GM18861 (cell line): ENCODE results near the gene GOLPH3L.
"Not testable (repeated sequence)": the region's sequence is repeated elsewhere in the genome, so short reads cannot be mapped to it uniquely, and the experiment has no call there.

Experiments
- ATAC-seq: cut with Tn5 transposase; IDR thresholded peaks from one replicate; pipeline ENCODE4 v1.9.1; 2021; ENCODE audit not compliant: unreplicated experiment

GOLPH3L gene

DNA sequence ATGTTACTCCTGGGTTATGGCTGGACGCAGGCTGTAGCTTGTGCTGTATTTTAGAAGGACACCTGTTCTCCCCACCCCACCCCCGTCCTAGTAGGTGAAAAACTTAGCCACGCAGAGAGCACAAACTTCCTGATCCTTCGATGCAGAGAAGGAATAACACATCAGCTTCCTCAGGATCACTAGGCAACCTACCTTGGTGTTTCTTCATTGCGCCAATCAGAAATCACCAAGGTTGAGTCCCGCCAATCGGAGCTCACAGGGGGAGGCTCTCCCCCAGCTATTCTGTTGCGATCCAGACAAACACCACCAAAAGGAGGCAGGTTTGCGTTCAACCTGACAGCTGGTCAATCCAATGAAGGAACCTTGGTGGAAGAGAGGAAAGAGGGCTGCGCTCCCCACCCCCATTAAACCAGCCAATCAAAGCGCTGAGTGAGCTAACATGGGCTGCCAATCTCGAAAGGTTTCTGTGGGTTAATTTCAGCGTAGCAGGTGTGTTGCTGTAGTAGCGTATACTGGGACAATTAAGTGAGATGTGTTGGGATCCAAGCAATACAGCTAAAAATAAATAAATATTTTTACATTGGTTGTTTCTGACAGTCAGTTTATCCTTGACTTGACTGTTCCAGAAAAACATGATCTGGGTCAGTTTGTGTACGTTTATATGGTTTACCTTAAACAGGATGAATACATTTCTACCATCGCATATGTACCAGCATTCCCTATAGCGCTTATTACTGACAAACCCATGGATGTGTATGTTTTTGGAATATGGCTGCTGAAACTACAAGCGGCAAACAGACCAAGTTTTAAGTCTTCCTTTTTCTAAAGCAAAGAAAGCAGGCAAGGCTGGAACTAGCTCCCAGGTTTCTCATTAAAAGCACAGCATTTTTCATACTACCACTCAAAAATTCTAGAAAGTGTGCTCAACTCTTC lies at the start of gene GOLPH3L:
GOLPH3L (minus strand) TSS at position 160 of the 933 bp plus-strand sequence. CDS start 2,316 bp downstream, outside the sequence.
- ATAC-seq = peak; percentile 96

DNA sequence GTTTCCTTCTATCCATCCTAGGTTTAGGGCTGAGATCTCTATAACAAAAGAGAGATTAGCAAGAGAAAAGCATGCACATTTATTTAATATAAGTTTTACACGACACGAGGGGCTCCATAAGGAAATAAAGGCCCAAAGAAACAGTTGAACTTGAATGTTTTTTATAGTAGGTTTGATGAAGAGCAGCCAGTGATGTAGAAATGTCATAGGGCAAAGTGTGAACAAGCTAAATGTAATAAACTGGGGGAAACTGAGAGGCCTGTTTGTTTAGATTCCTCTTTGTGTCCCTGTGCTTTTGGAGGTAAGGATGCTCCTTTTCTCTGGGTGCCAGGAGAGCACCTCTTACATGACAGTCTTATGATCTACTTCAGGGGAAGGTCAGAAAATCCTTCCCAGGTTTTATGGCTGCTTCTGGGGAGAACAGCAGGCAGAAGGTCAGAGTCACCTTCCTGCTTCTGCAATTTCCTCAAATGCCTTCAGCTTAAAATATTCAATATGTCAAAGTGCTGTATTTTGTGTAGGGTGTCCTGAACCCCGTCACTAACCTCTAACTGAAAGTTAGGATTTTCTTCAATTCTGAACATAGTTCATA lies 33.3 kb upstream of the GOLPH3L start:
- ATAC-seq = no peak

DNA sequence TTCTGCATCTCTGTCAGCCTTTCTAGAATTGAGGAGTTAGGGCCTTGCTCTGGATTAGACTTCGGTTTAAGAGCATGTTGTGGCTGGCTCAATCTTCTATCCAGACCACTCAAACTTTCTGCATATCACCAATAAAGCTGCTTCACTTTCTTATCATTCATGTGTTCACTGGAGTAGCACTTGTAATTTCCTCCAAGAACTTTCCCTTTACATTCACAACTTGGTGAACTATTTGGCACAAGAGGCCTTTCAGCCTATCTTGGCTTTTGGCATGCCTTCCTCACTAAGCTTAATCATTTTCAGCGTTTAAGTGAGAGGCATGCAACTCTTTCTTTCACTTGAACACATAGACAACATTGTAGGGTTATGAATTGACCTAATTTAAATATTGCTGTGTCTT lies 27.4 kb upstream of the GOLPH3L start:
- ATAC-seq = no peak

DNA sequence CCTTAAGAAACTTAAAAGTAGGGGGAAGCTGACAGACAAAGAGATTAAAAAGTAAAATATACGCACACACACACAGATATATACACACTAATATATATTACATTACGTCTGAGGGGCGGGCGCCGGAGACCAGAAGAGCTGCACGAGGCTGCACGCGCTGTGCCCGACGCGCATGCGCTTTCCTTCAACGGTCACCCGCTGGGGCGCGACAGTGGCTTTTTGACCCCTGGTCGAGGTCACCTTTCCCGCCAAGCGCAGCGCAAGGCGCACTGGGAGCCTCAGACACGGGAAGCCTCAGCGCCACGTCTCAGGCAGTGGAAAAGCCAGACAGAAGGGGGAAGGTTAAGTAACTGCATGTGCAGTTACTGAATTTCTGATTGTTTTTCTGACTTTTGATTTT lies 23.7 kb upstream of the GOLPH3L start, which contains the start of gene HORMAD1:
HORMAD1 (minus strand) TSS at position 193 of the 400 bp plus-strand sequence. CDS start 1,390 bp downstream, outside the sequence.
- no peak for ATAC-seq

DNA sequence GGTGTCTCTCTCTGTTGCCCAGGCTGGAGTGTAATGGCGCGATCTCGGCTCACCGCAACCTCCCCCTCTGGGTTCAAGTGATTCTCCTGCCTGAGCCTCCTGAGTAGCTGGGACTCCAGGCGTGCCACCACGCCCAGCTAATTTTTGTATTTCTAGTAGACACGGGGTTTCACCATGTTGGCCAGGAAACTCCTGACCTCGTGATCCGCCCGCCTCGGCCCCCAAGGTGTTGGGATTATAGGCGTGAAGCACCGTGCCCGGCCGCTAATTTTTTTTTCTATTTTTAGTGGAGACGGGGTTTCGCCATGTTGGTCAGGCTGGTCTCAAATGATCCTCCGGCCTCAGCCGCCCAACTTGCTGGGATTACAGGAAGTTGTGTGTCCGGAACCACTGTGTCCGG lies 23.1 kb upstream of the GOLPH3L start:
- no peak for ATAC-seq

DNA sequence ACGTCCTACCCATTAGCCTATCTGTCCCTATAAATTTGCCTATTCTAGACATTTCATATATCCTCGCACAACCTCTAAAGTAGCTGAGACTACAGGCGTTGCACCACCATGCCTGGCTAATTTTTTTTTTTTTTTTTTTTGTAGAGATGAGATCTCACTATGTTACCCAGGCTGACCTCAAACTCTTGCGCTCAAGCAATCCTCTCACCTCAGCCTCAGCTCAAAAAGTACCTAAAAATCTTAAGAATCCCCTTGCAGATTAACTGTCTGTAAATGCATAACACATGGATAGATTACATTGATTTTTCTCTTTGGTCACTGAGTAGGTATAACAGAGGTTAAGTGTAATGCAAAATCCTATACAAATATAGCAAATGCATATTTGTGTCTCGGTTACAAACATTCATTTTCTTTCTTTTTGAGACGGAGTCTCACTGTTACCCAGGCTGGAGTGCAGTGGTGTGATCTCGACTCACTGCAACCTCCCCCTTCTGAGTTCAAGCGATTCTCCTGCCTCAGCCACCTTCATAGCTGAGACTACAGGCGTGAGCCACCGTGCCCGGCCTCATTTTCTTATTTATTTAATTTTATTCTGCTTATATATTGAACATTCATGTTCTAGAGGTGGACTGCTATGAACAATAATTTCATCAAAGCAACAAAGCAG lies 21.4 kb upstream of the GOLPH3L start:
- no peak for ATAC-seq

DNA sequence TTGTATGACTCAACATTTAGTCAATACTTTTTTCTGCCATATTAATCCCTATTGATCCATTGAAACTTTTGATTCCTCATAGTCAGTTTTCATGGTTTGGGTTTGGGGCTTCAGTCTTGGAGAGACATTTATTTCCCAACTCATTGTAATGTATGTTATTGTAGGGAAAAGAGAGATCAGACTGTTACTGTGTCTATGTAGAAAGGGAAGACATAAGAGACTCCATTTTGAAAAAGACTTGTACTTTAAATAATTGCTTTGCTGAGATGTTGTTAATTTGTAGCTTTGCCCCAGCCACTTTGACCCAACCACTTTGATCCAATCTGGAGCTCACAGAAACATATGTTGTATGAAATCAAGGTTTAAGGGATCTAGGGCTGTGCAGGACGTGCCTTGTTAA lies 12.1 kb upstream of the GOLPH3L start:
- ATAC-seq = not testable (repeated sequence)

DNA sequence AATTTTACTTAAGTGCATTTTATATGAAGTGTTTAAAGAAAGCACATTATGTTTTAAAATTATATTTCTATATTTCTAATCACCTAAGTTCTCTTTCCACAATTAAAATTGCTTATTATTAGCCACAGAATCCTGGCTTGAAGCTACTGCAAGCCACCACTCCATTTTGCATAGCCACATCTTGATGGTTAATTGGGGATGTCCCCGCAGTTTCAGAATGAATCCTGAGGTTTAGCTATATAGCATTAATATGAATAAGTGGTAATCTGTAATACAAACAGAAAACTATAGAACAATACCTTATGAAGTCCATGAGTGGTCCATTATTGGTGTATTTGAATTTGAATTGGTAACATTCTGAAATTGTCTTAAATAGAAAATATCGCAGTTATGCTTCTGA lies 11.6 kb upstream of the GOLPH3L start:
- peak; percentile 75 for ATAC-seq

DNA sequence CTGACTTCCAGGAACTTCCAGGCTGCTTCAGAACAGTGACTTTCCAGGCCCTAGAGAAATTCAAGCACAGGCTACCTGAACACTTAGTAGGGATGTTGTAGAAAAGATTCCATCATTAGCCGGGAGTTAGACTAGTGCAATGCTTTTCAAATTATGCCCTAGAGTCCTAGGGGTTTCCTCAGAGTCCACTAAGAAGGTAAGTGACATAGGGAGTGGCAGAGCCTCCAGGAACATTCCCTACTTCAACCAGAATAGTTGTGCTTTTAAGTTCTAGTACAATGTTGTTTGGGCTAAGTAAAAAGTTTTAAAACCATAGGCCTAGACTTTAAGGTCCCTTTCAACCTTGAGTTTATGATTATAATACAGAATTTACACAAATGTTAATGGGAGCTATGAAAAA lies 9.1 kb upstream of the GOLPH3L start:
- ATAC-seq = no peak

DNA sequence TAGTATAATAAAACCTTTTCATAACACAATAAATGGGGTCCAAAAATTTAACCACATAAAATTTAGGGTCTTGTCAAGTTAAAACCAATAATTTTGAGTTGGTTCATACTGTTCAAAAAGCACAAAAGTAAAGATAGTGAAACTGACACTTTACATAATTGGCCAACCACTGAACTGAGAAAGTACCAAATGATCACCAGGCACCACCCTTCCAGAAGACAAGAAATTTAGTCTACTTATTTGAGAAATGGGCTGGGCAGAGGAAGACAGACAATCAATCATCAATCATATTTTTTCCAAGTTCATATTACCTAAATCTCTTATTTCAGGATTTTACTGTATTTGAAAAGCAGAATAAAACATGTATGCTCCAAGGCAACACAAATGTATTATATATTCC lies 6.5 kb upstream of the GOLPH3L start:
- no peak for ATAC-seq

DNA sequence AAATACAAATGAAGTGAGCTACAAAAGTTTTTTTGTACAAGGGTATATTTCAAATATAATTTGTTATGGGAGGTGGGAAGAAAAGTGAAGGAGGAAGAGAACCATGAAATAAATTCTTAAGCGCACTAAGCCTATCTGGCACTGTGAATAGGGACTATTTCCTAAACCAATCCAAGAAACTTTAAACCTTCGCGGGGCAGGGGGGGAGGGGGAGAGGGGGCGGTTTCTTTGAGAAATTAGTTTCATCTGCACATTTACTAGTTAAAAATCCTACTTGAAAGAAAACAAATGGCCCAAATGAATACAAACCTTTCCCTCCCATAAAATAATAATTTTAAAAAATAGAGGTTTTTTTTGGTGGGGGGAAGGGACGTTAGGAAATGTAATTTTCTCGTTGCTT lies 364 bp downstream of the GOLPH3L start:
- no peak for ATAC-seq

DNA sequence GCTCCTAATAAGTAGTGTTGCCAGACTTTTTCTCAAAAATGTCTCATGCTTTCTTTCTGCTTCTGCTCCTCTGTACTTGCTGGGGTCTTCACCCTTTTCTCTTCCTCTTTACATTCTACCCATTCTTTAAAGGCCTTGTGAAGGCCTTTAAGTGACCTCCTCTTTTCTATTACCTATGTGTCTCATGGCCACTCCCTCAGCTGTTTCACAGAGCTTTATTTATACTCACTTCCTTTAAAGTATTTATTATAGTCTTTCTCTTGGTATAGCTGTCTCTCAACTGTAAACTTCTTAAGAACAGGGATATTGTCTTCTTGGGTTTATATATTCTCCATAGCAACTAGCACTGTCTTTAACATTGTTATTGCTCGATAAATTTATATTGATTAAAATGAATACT lies 792 bp downstream of the GOLPH3L start:
- no peak for ATAC-seq

DNA sequence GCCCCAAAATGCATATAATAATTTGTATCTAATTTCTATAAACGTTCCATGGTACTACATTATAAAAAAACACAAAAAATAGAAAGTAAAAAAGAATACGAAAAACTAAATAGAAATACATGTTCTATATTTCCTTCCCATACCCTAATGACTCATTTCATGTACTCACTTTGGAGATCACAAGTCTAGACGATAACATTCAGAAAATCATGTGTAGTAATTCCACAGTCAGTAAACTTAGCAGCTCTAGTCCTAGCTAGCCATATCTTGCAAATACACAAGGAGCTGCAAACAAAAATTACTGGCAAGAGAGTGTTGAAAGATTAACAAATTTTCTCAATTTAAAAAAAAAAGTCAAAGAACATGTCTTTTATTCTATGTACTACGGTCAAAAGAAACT lies 1.4 kb downstream of the GOLPH3L start:
- ATAC-seq = no peak

DNA sequence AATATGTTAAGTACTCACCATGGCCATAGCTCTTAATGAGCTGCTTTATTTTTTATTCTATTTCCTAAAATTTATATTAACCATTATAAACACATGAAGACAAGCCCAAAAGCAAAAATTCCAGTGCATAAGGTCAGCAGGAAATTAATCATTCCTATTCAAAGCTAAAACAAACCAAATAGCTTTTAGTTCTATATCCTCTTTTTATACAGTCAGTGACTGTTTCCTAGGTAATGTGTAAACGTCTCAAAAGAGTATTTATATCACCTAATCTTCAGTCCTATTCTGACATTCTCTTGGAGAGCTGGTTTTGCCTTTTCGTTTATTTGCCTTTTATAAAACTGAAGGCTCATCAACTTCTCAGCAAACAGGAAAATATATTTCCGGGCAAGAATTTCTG lies 4.2 kb downstream of the GOLPH3L start:
- no peak for ATAC-seq

DNA sequence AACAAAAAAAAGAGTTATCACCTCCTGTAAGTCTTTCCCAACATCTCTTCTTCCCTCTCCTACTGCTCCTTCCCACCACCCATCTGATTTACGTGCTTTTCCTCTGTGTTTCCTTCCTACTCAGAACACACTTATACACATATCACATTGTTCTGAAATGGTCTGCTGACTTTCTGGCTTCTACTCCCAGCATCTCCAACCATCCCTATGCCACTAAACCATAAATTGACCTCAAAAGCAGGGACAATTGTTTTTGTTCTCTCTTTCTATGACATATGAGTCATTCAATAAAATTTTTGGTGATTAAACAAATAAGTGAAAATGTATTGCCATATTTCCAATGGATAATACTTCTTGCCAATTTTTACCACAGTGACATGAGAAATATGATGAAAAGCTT lies 8.2 kb downstream of the GOLPH3L start:
- ATAC-seq = no peak

DNA sequence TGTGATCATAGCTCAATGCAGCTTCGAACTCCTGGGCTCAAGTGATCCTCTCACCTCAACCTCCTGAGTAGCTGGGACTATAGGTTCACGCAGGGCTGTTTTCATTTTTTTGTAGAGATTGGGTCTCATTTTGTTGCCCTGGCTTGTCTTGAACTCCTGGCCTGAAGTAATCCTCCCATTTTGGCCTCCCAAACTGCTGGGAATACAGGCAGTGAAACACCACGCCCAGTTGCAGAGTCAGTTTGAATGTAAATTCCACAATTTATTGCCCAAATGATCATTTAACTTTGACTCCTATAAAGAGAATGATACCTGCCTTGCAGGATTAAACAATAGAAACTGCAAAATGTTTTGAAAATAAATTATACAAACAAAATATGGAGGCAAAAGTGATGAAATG lies 10.7 kb downstream of the GOLPH3L start:
- no peak for ATAC-seq

DNA sequence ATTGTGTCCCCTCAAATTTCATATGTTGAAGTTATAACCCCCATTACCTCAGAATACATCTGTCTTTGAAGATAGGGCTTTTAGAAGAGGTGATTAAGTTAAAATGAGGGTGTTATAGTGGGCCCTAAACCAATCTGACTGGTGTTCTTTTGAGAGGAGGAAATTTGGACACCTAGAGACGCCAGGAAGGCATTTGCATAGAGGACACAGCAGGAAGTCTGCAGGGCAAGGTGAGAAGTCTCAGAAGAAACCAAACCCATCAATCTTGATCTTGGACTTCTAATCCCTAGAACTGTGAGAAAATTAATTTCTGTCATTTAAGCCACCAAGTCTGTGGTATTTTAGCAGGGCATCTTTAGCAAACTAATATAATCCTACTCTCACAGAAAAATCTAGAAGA lies 13.0 kb downstream of the GOLPH3L start:
- ATAC-seq = no peak

DNA sequence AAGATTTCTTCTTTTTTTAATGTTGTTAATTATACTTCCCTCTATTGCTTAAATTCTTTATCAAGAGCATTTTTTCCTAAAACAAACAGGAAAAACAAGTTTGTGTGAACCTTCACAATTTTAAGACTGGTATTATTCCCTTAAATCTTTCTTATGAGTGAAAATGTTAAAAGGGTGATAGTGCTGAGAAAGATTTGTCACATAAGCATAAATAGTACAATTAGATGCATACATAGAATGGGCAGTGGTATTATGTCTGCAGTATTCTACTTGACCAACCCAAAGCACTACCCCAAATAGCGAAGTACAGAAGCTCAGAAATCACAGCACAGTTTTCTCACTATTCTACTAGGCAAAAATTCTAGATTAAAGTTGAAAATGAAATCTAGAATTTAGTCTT lies 18.0 kb downstream of the GOLPH3L start:
- no peak for ATAC-seq

DNA sequence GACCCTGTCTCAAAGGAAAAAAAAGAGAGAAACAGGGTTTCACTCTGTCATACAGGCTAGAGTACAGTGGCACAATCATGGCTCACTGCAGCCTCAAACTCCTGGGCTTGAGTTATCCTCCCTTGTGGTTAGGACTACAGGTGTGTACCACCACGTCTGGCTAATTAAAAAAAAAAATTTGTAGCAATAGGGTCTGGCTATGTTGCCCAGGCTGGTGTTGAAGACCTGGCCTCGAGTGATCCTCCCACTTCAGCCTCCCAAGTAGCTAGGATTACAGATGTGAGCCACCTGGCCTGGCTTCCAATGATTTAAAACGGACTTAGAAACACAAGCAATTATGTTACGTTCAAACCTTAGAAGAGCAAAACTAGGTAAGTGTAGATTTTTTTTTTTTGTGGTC lies 22.1 kb downstream of the GOLPH3L start:
- ATAC-seq = no peak

DNA sequence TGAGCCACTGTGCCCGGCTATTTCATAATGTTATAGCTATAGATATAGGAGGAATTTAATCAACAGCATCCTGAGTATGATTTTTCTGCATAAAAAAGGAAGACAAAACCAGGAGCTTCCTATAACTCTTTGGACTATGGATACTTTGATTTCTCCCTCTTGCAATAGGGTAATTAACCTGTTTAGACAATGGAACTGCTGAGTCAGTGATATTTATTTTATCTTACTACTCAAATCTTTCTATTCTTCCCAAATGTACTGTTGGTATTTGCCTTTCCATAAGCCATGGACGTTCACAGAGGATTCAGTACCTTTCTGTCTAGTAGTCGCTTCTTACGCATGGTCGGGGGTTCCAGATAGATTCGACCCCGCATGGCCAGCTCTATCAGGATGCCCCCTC lies 33.6 kb downstream of the GOLPH3L start:
- no peak for ATAC-seq

DNA sequence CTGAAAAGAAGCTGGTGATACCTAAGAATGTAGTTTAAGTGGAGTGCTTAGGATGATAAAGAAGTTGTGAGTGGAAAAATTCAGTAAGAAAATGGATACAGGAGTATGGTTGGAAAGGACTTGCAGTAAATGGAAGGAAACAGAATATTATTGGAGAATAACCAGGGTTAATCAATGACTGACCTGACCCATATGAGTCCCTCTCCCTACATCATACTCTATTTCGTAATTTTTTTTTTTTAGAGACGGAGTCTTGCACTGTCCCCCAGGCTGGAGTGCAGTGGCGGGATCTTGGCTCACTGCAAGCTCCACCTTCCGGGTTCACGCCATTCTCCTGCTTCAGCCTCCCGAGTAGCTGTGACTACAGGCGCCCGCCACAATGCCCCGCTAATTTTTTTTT lies 34.1 kb downstream of the GOLPH3L start:
- ATAC-seq = no peak

DNA sequence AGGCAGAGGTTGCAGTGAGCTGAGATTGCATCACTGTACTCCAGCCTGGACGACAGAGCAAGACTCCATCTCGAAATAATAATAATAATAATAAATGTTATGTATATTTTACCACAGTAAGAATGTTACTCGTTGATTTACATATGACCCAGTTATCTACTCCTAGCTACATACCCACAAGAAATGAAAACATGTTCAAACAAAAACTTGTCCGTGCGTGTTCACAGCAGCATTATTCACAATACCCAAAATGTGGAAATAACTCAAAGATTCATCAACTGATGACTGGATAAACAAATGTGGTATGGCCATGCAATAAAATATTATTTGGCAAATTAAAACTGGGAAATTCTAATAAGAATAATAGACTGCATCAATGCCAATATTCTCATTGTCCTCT lies 35.8 kb downstream of the GOLPH3L start:
- ATAC-seq = no peak
